Kidney (tissue), 14 donors: ENCODE data around the gene AKT3. TPM values are rescaled to one million over a fixed set of nuclear protein-coding genes. Genes with fewer than 3 reads are reported as not detected.
A peak's percentile ranks its signal among the peaks of the same experiment; 100 is the strongest.

ENCODE experiments used
- DNase-seq, 5 donors: peaks; one replicate each; pipeline ENCODE4 v3.0.0-alpha.2; 2013 to 2020
- FAIRE-seq: peaks from 2 replicates; lab custom pipeline; 2012; peaks lifted over from hg19 to GRCh38; lab: Jason Lieb, UNC
- H3K27ac ChIP-seq, 2 donors: one replicate each; pipeline ENCODE4 v1.7.0; 2013; ENCODE audit warnings: low read depth in 2 of 2, low read length in 2 of 2, inconsistent platforms in 1 of 2
- H3K27me3 ChIP-seq: one replicate; pipeline ENCODE4 v1.7.1; 2013; ENCODE audit warnings: low read length, inconsistent platforms; ENCODE audit not compliant: control insufficient read depth, insufficient read depth
- H3K36me3 ChIP-seq, 3 donors: one replicate each; pipeline versions ENCODE4 v1.7.0 to v1.7.1; 2013; ENCODE audit warnings: low read length in 3 of 3, control low read depth in 1 of 3, inconsistent platforms in 1 of 3; ENCODE audit not compliant: insufficient read depth in 3 of 3, control insufficient read depth in 2 of 3
- H3K4me1 ChIP-seq, 3 donors: one replicate each; pipeline versions ENCODE4 v1.7.0 to v1.7.1; 2013; ENCODE audit warnings: low read length in 3 of 3, inconsistent platforms in 1 of 3, low read depth in 1 of 3; ENCODE audit not compliant: control insufficient read depth in 2 of 3, insufficient read depth in 2 of 3
- H3K4me3 ChIP-seq, 3 donors: one replicate each; pipeline versions ENCODE4 v1.7.0 to v1.8.1; 2013; ENCODE audit warnings: low read length in 3 of 3, control low read depth in 1 of 3, inconsistent platforms in 1 of 3
- H3K9ac ChIP-seq, 3 donors: one replicate each; pipeline versions ENCODE4 v1.7.0 to v1.7.1; 2013; ENCODE audit warnings: low read length in 3 of 3, control low read depth in 1 of 3, inconsistent platforms in 1 of 3
- H3K9me3 ChIP-seq, 3 donors: one replicate each; pipeline versions ENCODE4 v1.7.0 to v1.7.1; 2013; ENCODE audit warnings: low read length in 3 of 3, control low read depth in 1 of 3, inconsistent platforms in 1 of 3; ENCODE audit not compliant: control insufficient read depth in 2 of 3, insufficient read depth in 1 of 3
- CTCF ChIP-seq: IDR thresholded peaks from 3 replicates; pipeline ENCODE4 v1.5.1; 2012; ENCODE audit warnings: mild to moderate bottlenecking, moderate library complexity, borderline replicate concordance; ENCODE audit not compliant: insufficient read depth; ENCODE audit errors: extremely low read depth
- intact Hi-C: fragments of 100-400 bp; cut with DNase I; formaldehyde crosslinking; loops from one replicate; pipeline ENCODE4 v1.11.1; 2022
- polyA plus RNA-seq: library from polyadenylated mRNA; stranded (reverse); fragments of 350-450 nt; fragmentation: Illumina TruSeq; extraction: RNeasy Lipid Tissue Mini Kit (QIAGEN cat#74804); gene quantifications from one replicate; pipeline ENCODE4 v1.2.3, GENCODE V29; 2014; ENCODE audit warnings: low read depth, low replicate concordance; ENCODE audit not compliant: insufficient read depth
- total RNA-seq: library from RNA; stranded (reverse); fragmentation: NEBNext Ultra II Directional; extraction: Animal tissue kit (Norgen Biotek cat#: 25700); gene quantifications from one replicate; pipeline ENCODE4 v1.2.1, GENCODE V29; 2021
- donor health status: control.
- donor health status: control.
- donor health status: control.
- donor health status: control.
- donor health status: control.
- donor health status: DM: yes; HTN: yes; CAD: no.
- donor health status: Normal renal cell carcinoma (clear cell type).

Gene AKT3
- total and polyA plus RNA-seq, 2 donors from 2014 or later = 9.5 to 81.6 TPM

GRCh38 chr1:243543501-243543900 is 306.5 kb downstream of the AKT3 start:
- Histone ChIP-seq H3K36me3 (no peaks in the 10 kb centered on the region), H3K4me3 (no peak overlapping the region), H3K9me3 (no peaks in the 10 kb centered on the region), H3K27ac (no peak overlapping the region), H3K27me3 (no peaks in the 10 kb centered on the region), H3K9ac (no peak overlapping the region), H3K4me1 (no peaks in the 10 kb centered on the region)
- DNase-seq (no peak), FAIRE-seq (no peak)
- intact Hi-C loops = no loop called here
- TF ChIP-seq CTCF = no peak

DNA sequence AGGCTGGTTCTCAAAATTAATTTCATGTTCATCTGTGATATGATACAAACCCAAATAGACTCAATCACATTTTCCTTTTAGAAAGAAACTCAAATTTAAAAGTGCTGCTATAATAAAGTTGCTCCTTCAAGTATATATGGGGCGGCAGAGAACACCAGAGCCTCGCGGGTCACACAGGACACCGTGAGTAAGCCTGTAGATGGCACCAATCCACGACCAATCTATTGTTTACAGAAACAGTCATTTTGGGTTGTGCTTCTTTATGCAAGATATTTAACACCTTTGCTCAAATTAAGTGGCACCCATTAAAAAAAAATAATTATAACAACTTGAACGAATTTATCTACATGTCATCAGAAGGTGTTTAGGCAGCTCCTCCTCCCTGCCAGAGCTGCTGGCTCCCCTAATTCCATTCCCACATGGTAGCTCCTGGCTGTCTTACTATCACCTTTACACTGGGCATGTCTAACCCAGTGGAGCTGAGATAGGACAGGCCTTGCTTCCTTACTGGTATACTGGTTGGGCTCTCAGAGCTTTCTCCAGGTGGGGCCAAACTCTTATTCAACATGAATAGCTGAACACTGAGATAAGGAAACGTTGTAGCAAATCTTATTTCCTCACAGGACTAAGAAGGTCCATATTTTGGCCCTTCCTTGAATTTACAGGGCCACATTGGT is 307.2 kb downstream of the AKT3 start:
- TF ChIP-seq CTCF = no peak
- intact Hi-C loops = no loop called here
- Histone ChIP-seq H3K27ac (no peak overlapping the region), H3K4me3 (no peak overlapping the region), H3K9ac (no peak overlapping the region), H3K9me3 (no peaks in the 10 kb centered on the region), H3K27me3 (no peaks in the 10 kb centered on the region), H3K4me1 (no peaks in the 10 kb centered on the region), H3K36me3 (no peaks in the 10 kb centered on the region)
- FAIRE-seq (no peak), DNase-seq (no peak)

GRCh38 chr1:243539636-243540035 is 310.4 kb downstream of the AKT3 start:
- intact Hi-C loops = no loop called here
- no peaks in the 10 kb centered on the region for H3K27me3 ChIP-seq
- H3K9ac ChIP-seq = no peak overlapping the region
- H3K4me3 ChIP-seq = no peak overlapping the region
- H3K4me1 ChIP-seq = no peaks in the 10 kb centered on the region
- no peaks in the 10 kb centered on the region for H3K9me3 ChIP-seq
- no peak for DNase-seq
- no peak for FAIRE-seq
- H3K36me3 ChIP-seq = no peaks in the 10 kb centered on the region
- no peak overlapping the region for H3K27ac ChIP-seq
- no peak for TF ChIP-seq CTCF

DNA sequence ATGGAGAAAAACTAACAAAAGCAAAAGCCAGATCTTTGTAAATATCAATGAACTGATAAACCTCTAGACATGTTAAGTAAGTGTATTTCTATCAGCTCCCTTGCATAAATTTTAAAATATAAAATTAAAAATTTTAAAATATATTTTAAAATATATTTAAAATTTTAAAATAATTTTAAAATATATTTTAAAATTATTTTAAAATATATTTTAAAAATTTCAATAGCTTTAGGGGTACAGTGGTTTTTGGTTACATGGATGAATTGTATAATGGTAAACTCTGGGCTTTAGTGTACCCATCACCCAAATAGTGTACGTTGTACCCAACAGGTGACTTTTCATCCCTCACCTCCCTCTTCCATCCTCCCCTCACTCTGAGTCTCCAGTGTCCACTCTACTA is 315.0 kb downstream of the AKT3 start:
- Histone ChIP-seq H3K9me3 (no peaks in the 10 kb centered on the region), H3K27ac (no peak overlapping the region), H3K27me3 (no peaks in the 10 kb centered on the region), H3K4me3 (no peak overlapping the region), H3K4me1 (no peaks in the 10 kb centered on the region), H3K36me3 (no peaks in the 10 kb centered on the region), H3K9ac (no peak overlapping the region)
- TF ChIP-seq CTCF = no peak
- FAIRE-seq (peak; percentile 92), DNase-seq (no peak)
- intact Hi-C loops = no loop called here
